Central memory CD4-positive, alpha-beta T cell (primary cell): ENCODE data around the gene DMGDH.

ENCODE experiments used
- DNase-seq: peaks from one replicate; pipeline ENCODE4 v3.0.0; 2022

DMGDH gene

GRCh38 chr5:78972654-78973428, 96.6 kb downstream of the DMGDH start:
- DNase-seq, result no peak

- DNase-seq, result no peak
Measured at GRCh38 chr5:78971998-78972397, 97.5 kb downstream of the DMGDH start.

- DNase-seq, result no peak
Measured at GRCh38 chr5:78968781-78969180, 100.7 kb downstream of the DMGDH start.

- no peak for DNase-seq
Measured at GRCh38 chr5:78964889-78965288, 104.6 kb downstream of the DMGDH start.

GRCh38 chr5:78961743-78962142, 107.7 kb downstream of the DMGDH start:
- no peak for DNase-seq

GRCh38 chr5:78959767-78960166, 109.7 kb downstream of the DMGDH start:
- no peak for DNase-seq

GRCh38 chr5:78958672-78959445, 110.6 kb downstream of the DMGDH start:
- no peak for DNase-seq

GRCh38 chr5:78956901-78957300, 112.6 kb downstream of the DMGDH start:
- DNase-seq, result no peak

GRCh38 chr5:78953092-78953800, 116.2 kb downstream of the DMGDH start:
- DNase-seq, result no peak
